Cardiac fibroblast (primary cell): ENCODE results near the gene PRKN.

Experiments
- DNase-seq, 2 donors: peaks; one replicate each; pipeline versions ENCODE4 v3.0.0 to v3.0.0-alpha.2; 2010; ENCODE audit warnings: low read depth in 2 of 2
- H3K4me3 ChIP-seq, 2 donors: replicated peaks in 1 of 2; 1 replicate in 1 of 2; 2 replicates in 1 of 2; pipeline ENCODE4 v1.5.1; 2011; ENCODE audit warnings: low read depth in 2 of 2, low read length in 2 of 2, mild to moderate bottlenecking in 2 of 2, moderate library complexity in 1 of 2
- TF ChIP-seq, protein P1 (sequence below): IDR thresholded peaks from one replicate; pipeline ENCODE4 v1.5.1; 2011; ENCODE audit warnings: low read depth, mild to moderate bottlenecking, low read length, inconsistent platforms

The PRKN gene

DNA sequence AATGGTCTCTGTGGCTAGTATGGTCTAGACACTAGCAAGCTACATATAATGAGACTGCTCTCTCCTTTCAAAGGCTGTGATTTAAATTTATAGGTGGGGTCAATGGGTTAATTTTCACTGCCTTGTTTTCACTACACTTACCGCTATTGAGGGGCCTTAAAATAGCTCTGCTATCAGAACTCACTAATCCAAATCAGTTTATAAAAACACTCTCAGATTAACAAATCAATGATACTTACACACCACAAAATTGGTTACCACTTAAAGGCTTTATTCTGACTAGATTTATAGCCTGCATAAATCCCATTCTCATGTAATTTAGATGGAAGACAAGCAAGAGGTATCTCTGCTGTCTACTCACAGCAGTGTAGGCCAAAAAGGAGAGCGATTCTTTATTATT lies 1140.7 kb downstream of the PRKN start:
- no peak for DNase-seq
- no peak overlapping the region for H3K4me3 ChIP-seq
- TF ChIP-seq, protein P1, sequence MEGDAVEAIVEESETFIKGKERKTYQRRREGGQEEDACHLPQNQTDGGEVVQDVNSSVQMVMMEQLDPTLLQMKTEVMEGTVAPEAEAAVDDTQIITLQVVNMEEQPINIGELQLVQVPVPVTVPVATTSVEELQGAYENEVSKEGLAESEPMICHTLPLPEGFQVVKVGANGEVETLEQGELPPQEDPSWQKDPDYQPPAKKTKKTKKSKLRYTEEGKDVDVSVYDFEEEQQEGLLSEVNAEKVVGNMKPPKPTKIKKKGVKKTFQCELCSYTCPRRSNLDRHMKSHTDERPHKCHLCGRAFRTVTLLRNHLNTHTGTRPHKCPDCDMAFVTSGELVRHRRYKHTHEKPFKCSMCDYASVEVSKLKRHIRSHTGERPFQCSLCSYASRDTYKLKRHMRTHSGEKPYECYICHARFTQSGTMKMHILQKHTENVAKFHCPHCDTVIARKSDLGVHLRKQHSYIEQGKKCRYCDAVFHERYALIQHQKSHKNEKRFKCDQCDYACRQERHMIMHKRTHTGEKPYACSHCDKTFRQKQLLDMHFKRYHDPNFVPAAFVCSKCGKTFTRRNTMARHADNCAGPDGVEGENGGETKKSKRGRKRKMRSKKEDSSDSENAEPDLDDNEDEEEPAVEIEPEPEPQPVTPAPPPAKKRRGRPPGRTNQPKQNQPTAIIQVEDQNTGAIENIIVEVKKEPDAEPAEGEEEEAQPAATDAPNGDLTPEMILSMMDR: no peak

DNA sequence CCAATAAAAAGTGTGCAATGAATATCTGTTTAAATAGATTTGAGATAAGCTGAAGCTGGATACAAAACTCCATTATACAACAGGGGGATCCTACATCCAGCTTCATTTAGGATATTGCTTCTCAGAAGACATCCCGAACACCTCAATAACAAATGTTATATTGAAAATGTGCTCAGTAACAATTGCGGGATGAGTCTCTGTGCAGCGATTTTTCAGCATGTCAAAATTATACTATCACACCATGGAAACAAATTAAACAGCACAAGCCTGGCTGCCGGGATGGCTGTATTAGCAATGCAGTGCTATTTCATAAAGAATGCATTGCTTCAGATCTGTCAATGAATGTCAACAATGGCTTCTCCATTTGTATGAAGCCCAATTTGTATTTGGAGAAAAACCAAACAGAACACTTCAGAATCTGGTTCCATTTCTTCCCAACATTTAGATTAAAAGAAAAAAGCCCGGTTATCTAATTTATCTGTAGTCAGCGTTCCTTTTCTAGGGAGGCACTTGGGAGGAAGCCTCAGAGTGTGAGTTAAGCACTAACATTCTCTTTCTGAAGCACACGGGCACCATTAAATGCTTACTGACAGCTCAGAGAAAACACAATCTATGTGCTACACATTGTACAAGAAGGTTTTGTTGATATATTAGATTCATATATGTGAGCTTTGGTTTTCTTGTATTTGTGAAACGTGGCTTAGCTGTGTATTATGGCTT lies 1142.8 kb downstream of the PRKN start:
- TF ChIP-seq, protein P1: no peak
- no peak for DNase-seq
- no peak overlapping the region for H3K4me3 ChIP-seq

DNA sequence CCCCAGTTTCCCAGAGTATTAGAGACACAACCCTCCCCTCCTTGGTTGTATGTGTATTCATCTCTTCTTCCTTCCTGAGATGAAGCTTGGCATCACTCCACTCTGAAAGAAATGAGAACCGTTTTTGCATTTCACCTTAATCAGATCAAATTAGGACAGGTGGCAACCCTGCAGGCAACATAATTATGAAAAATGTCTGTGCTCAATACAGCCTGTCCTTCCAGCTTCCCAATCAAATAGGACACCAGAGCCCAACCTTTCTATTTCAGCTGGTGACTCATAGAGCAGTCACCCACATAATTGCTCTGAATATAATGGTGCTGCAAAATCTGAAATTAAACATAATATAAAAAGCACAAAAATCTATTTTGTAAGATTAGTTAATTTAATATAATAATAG lies 1143.5 kb downstream of the PRKN start:
- TF ChIP-seq, protein P1: no peak
- no peak for DNase-seq
- no peak overlapping the region for H3K4me3 ChIP-seq

DNA sequence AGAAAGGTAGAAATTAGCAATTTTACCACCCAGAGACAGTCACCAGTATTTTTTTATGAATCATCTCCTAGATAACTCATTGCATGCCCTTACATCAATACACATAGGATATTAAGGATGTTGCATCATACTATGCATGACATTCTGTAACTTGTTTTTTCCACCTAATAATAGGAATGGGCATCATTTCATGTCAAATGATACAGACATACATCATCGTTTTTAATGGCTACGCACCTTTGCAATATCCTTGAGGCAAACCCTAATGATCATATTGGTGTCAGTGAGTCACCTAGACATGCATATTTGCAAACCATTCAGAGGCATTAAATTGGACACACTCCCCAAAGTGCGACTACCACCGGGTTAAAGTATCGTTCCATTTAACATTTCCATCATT lies 1144.0 kb downstream of the PRKN start:
- TF ChIP-seq, protein P1: no peak
- no peak overlapping the region for H3K4me3 ChIP-seq
- DNase-seq: peak in 1 of 2 donors; percentile 8

DNA sequence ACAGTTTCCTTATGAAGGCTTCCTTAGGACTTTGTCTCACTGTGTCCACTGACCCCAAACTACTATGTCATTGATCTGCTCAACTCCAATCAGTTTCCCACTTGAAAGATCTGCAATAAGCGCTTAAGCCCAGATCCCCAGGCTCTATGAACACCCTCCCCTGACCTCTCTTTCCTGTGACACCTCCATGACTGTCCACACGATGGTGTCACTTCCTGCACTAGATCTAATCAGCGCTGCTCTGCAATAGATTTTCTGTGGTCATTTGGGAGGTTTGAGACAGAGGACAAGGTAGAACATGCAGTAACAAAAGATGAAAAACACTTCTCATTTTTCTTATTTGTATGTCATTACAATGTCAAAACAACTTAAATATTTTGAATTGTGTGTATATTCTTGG lies 1149.1 kb downstream of the PRKN start:
- TF ChIP-seq, protein P1: no peak
- no peak overlapping the region for H3K4me3 ChIP-seq
- DNase-seq: no peak

DNA sequence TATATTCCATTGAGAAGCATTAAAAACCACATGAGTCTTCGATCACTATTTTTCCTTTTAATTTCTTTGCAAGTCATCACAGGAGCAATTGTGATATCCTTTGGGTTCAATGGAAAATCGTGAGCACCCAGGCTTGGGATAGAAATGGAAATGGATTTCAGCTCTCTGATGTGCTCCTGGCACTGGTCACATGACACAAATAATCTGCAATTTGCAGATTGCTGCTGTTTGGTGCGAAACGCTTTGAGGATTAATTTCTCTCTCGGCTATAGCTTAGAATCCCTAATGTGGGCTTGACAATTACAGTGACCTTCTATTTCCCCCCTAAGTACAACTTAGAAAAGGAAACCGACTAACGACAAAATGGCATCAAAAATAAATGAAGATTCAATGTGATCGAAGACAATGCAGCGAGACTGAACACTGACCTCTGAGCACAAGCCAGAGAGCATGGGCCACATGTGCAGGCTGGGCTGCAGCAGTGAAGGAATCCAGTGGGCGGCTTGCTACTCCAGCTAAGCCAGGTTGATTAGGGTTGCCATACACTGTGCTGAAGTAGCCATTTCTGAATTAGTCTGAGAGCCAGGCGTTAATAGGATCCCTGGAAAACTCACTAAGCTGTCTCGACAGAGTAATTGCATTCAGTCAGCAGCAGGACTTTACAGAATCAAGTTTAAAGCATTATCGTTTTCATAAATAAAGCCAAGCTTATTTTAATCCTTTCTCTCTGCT lies 1151.9 kb downstream of the PRKN start:
- DNase-seq: no peak
- H3K4me3 ChIP-seq: no peak overlapping the region
- TF ChIP-seq, protein P1: no peak
